Tibial nerve (tissue), 4 donors: Measurements from ENCODE around the gene MASP1. TPM values are rescaled to one million over a fixed set of nuclear protein-coding genes. Genes with fewer than 3 reads are reported as not detected.

Experiments used
- DNase-seq, 2 donors: peaks; one replicate each; pipeline ENCODE4 v3.0.0-alpha.2; 2019; ENCODE audit warnings: low spot score in 2 of 2
- H3K27ac ChIP-seq, 4 donors: fragments of 200-600 bp; sonication (generic) in 3 of 4; one replicate each; pipeline ENCODE4 v1.5.1; 2017 to 2019; ENCODE audit warnings: mild to moderate bottlenecking in 1 of 4
- H3K27me3 ChIP-seq, 2 donors: fragments of 200-600 bp; sonication (generic) in 1 of 2; one replicate each; pipeline versions ENCODE4 v1.5.1 to v1.6.0; 2017 to 2019
- H3K36me3 ChIP-seq, 3 donors: fragments of 200-600 bp; sonication (generic); one replicate each; pipeline ENCODE4 v1.5.1; 2018 to 2019
- H3K4me1 ChIP-seq, 4 donors: fragments of 200-600 bp; sonication (generic) in 3 of 4; one replicate each; pipeline ENCODE4 v1.5.1; 2017 to 2019
- H3K4me3 ChIP-seq, 4 donors: fragments of 200-600 bp; sonication (generic) in 3 of 4; one replicate each; pipeline ENCODE4 v1.5.1; 2017 to 2019; ENCODE audit warnings: mild to moderate bottlenecking in 1 of 4, moderate library complexity in 1 of 4
- H3K9me3 ChIP-seq, 4 donors: fragments of 200-600 bp; sonication (generic) in 3 of 4; one replicate each; pipeline ENCODE4 v1.5.1; 2017 to 2019
- EP300 ChIP-seq, 2 donors: sonication (generic); formaldehyde crosslinking; IDR thresholded peaks; one replicate each; pipeline ENCODE4 v1.6.1; 2017; ENCODE audit warnings: antibody characterized with exemption in 2 of 2, mild to moderate bottlenecking in 1 of 2
- POLR2A ChIP-seq, 2 donors: fragments of 450-650 bp; IDR thresholded peaks; one replicate each; pipeline ENCODE4 v1.6.1; 2017; ENCODE audit warnings: antibody characterized with exemption in 2 of 2, mild to moderate bottlenecking in 2 of 2, moderate library complexity in 2 of 2
- WGBS, 2 donors: methylation state at CpG; one replicate each; pipeline ENCODE4 v1.1.5; 2018; 5-methylcytosine and 5-hydroxymethylcytosine counted together
- total RNA-seq, 4 donors: library from RNA; depleted of rRNA; stranded (reverse); fragments of >200 nt; gene quantifications; one replicate each; pipeline ENCODE4 v1.1.0, GENCODE V29; 2016
- TF ChIP-seq, protein P1 (sequence below), 5 experiments: fragments of 200-600 bp in 3 of 5; fragments of 450-650 bp in 2 of 5; sonication (generic) in 3 of 5; IDR thresholded peaks; one replicate each; pipeline ENCODE4 v1.5.1; 2016 to 2019; ENCODE audit warnings: antibody characterized with exemption in 5 of 5, mild to moderate bottlenecking in 3 of 5, moderate library complexity in 2 of 5

Gene MASP1
- total RNA-seq, 4 donors from 2014 or later = 2.0 to 10.9 (median 4.7) TPM

DNA sequence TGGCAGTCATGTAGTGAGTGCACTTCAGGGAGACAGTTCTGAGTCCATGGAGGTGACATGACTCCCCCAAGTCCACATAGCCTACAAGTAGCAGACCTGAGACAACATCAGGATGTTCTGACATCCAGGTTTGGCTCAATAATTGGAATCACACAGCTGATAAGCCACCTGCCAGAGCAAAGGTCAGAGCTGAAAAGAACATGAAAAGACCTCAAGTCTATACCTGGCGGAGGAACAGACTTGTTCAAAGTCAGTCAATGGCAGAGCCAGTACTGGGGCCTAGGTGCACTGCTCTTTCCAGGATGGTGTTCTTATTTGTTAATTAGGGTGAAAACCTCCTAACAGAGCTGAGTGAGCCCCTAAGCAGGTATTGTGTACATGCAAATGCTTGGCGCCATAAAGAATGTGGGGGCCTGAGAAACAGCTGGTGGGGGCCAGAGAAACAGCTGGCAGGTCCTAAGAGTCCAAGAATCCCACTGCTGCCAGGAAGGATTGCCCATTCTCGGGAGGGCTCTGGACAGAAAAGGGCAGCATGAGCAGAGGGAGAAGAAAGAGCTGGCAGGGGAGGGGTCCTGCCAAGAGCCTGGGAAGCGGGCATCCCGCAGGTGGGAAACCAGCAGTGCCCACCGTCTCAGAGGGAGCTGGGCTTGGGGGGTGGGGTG lies 17.1 kb downstream of the MASP1 start:
- H3K36me3 ChIP-seq = no peaks in the 10 kb centered on the region
- no peak for DNase-seq
- H3K4me1 ChIP-seq = peaks cover 0 to 7% (median 0%) of the 10 kb centered on the region in 4 donors
- no peaks in the 10 kb centered on the region for H3K27me3 ChIP-seq
- H3K27ac ChIP-seq = no peak overlapping the region
- WGBS, 2 donors = 76 to 77% methylated on average over 6 of the region's 6 CpGs
- no peak overlapping the region for H3K4me3 ChIP-seq
- peaks cover 0 to 13% (median under 1%) of the 10 kb centered on the region in 4 donors for H3K9me3 ChIP-seq
- TF ChIP-seq EP300 (IDR thresholded peaks at IDR 0.05) = no peak
- TF ChIP-seq POLR2A (IDR thresholded peaks at IDR 0.05) = no peak
- TF ChIP-seq, protein P1, sequence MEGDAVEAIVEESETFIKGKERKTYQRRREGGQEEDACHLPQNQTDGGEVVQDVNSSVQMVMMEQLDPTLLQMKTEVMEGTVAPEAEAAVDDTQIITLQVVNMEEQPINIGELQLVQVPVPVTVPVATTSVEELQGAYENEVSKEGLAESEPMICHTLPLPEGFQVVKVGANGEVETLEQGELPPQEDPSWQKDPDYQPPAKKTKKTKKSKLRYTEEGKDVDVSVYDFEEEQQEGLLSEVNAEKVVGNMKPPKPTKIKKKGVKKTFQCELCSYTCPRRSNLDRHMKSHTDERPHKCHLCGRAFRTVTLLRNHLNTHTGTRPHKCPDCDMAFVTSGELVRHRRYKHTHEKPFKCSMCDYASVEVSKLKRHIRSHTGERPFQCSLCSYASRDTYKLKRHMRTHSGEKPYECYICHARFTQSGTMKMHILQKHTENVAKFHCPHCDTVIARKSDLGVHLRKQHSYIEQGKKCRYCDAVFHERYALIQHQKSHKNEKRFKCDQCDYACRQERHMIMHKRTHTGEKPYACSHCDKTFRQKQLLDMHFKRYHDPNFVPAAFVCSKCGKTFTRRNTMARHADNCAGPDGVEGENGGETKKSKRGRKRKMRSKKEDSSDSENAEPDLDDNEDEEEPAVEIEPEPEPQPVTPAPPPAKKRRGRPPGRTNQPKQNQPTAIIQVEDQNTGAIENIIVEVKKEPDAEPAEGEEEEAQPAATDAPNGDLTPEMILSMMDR (IDR thresholded peaks at IDR 0.05) = no peak

DNA sequence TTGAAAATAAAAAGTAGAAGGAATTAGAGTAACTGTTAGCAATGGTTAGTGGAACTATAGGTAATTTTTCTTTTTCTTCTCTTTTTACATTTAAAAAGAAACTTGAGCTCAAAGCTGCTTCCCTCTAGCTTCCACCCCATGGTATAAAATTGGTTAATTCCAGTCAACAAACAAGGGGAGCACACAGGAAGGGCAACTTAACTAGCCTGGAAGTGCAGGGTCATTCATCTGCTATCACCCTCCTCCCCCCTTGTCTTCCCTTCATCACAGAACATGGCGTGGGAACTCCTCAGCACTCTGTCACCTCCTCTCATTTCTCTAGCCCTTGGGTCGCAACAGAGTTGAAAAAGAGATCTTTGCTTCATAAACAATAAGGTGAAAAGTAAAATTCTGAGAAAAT lies 20.0 kb downstream of the MASP1 start:
- Histone ChIP-seq H3K4me1 (peaks cover 0 to 2% (median 0%) of the 10 kb centered on the region in 4 donors), H3K4me3 (no peak overlapping the region), H3K27me3 (no peaks in the 10 kb centered on the region), H3K27ac (no peak overlapping the region), H3K36me3 (no peaks in the 10 kb centered on the region), H3K9me3 (peaks cover 0 to 23% (median 2%) of the 10 kb centered on the region in 4 donors)
- TF ChIP-seq EP300 (IDR thresholded peaks at IDR 0.05) (no peak), POLR2A (IDR thresholded peaks at IDR 0.05) (no peak)
- TF ChIP-seq, protein P1 (IDR thresholded peaks at IDR 0.05) = no peak
- no peak for DNase-seq
- WGBS, 2 donors = 59 to 66% methylated on average over 2 of the region's 2 CpGs

DNA sequence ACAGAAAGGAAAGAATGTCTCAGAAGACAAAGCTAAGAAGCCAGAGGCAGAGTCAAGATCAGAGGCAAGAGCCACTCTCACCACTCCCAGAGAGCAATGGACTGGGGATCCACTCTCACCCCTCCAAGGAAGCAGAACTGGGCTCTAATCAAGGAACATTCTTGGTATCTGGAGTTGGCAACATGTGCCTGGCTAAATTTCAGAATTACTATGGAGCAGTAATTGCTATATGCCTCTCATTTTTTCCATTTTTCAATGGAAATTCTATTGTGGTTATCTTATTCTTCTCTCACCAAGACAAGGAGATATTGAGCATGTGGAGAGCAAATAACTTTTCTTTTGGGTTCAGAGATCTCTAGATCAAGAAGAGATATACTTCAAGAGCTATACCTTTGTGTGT lies 22.1 kb downstream of the MASP1 start:
- H3K9me3 ChIP-seq = peaks cover 0 to 23% (median 2%) of the 10 kb centered on the region in 4 donors
- peaks cover 0 to 10% (median 0%) of the 10 kb centered on the region in 4 donors for H3K4me1 ChIP-seq
- DNase-seq = no peak
- H3K27me3 ChIP-seq = no peaks in the 10 kb centered on the region
- no peaks in the 10 kb centered on the region for H3K36me3 ChIP-seq
- H3K27ac ChIP-seq = no peak overlapping the region
- no peak overlapping the region for H3K4me3 ChIP-seq
- TF ChIP-seq, protein P1 (IDR thresholded peaks at IDR 0.05) = no peak
- TF ChIP-seq EP300 (IDR thresholded peaks at IDR 0.05) (no peak), POLR2A (IDR thresholded peaks at IDR 0.05) (no peak)

DNA sequence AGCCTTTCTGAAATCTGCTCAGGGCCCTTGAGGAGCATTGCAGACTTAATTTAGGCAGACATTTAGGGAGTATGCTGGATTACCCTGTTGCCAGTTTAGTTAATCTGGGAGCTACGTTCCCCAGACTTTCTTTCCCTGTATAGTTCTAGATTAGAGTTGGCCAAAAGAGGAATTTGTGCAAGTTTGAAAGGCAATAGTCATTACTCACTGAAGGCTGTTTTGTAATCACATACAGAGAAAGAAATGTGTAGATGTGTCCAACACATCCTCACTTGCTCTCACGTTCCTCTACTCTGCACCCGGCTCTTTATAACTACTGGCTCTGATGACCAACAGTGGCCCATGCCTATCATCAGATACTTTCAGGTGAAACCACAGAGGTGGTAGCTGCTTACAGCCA lies 24.2 kb downstream of the MASP1 start:
- Histone ChIP-seq H3K27me3 (no peaks in the 10 kb centered on the region), H3K36me3 (no peaks in the 10 kb centered on the region), H3K4me3 (no peak overlapping the region), H3K4me1 (peaks cover 0 to 28% (median 0%) of the 10 kb centered on the region in 4 donors), H3K27ac (no peak overlapping the region), H3K9me3 (peaks cover 0 to 23% (median 2%) of the 10 kb centered on the region in 4 donors)
- WGBS, 2 donors = 88 to 92% methylated on average over 3 of the region's 3 CpGs
- TF ChIP-seq EP300 (IDR thresholded peaks at IDR 0.05) = no peak
- TF ChIP-seq, protein P1 (IDR thresholded peaks at IDR 0.05) = no peak
- no peak for TF ChIP-seq POLR2A (IDR thresholded peaks at IDR 0.05)
- DNase-seq = no peak

DNA sequence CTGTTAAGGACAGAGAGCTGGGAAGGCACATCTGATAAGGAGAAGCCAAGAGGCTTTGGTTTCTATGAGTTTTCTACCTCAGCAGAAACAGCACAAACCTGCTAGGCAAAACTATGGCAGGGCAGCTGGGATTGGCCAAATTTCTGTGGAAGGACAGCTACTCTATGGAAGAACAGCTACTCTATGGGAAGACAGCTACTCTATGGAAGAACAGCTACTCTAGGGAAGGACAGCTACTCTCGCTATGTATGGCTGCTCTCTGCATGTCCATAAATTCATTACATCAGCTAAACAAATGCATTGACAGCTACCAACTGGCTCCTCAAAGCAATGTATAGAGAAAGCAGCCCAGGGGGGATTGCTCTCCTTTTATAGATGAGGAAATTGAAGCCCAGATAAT lies 24.8 kb downstream of the MASP1 start:
- 84 to 96% methylated on average over 1 of the region's 1 CpG for WGBS, 2 donors
- Histone ChIP-seq H3K27me3 (no peaks in the 10 kb centered on the region), H3K36me3 (no peaks in the 10 kb centered on the region), H3K27ac (no peak overlapping the region), H3K4me1 (peaks cover 0 to 28% (median 0%) of the 10 kb centered on the region in 4 donors), H3K9me3 (peaks cover 0 to 23% (median 2%) of the 10 kb centered on the region in 4 donors), H3K4me3 (no peak overlapping the region)
- TF ChIP-seq EP300 (IDR thresholded peaks at IDR 0.05) (no peak), POLR2A (IDR thresholded peaks at IDR 0.05) (no peak)
- TF ChIP-seq, protein P1 (IDR thresholded peaks at IDR 0.05) = no peak
- no peak for DNase-seq
